GM12892 (cell line): ENCODE data around the gene LYPD6.

ENCODE experiments used
- DNase-seq: peaks from one replicate; pipeline ENCODE4 v3.0.0; 2011; ENCODE audit not compliant: insufficient read length
- FAIRE-seq: peaks from 2 replicates; lab custom pipeline; 2011; peaks lifted over from hg19 to GRCh38; lab: Jason Lieb, UNC
- POLR2A ChIP-seq: IDR thresholded peaks from 2 replicates; pipeline ENCODE4 v1.6.1; 2011; ENCODE audit warnings: low read depth, low read length, control low read depth
- POLR2AphosphoS5 ChIP-seq: IDR thresholded peaks from 2 replicates; pipeline ENCODE4 v1.6.1; 2011; ENCODE audit warnings: low read depth, low read length, control low read depth
- TAF1 ChIP-seq: IDR thresholded peaks from 2 replicates; pipeline ENCODE4 v1.6.1; 2011; ENCODE audit warnings: low read depth, mild to moderate bottlenecking, control low read depth, low read length, borderline replicate concordance

Gene LYPD6

DNA sequence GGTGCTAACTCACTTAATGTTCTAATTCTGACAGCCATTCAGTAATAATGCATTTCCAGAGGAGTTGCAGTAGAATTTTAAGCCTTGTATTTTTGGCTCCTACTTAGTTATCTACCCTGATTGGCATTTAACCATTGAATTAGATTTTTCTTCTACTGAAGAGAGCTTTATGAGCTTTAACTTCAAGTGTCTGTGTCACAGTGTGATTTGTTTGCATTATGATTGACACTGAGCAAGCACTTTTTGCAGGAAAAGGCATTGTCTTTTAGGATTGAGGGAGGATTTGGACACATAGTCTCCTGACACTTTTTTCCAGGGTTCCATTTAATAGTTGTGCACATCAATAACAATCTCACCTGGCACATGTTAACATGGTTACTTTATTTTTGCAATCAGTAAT lies 26.7 kb downstream of the LYPD6 start:
- TF ChIP-seq POLR2A (no peak), POLR2AphosphoS5 (no peak), TAF1 (no peak)
- no peak for FAIRE-seq
- no peak for DNase-seq

DNA sequence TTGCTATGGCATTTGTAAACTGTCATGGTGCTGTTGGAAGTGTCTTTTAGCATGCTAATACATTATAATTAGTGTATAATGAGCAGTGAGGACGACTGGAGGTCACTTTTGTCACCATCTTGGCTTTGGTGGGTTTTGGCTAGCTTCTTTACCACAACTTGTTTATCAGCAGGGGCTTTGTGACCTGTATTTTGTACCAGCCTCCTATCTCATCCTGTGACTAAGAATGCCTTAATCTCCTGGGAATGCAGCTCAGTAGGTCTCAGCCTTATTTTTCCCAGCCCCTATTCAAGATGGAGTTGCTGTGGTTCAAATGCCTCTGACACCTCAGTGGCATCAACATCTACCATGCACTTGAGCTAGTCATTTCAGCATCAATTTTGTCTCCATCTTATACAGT lies 29.7 kb downstream of the LYPD6 start:
- FAIRE-seq (no peak), DNase-seq (no peak)
- TF ChIP-seq POLR2A, result no peak
- no peak for TF ChIP-seq POLR2AphosphoS5
- TF ChIP-seq TAF1, result no peak

DNA sequence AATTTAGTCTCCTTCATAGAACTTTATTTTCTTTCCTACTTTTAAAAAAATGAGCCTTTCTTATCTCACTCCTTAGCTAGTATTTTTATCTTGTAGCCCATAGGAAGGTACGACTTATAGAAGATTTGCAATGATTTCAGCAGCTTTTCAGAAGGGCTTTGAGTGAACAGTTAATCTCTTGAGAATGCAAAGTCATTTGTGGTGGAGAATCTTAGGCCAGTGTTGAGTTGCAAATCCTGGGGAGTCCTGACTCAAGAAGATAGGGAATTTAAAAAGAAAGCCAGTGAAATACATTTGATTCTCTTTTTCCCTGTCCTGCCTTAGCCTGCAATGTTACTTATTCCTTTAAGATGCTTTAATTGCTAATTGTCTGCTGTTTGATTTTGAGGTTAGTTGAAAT lies 33.6 kb downstream of the LYPD6 start:
- FAIRE-seq (no peak), DNase-seq (no peak)
- TF ChIP-seq TAF1 (no peak), POLR2A (no peak), POLR2AphosphoS5 (no peak)

DNA sequence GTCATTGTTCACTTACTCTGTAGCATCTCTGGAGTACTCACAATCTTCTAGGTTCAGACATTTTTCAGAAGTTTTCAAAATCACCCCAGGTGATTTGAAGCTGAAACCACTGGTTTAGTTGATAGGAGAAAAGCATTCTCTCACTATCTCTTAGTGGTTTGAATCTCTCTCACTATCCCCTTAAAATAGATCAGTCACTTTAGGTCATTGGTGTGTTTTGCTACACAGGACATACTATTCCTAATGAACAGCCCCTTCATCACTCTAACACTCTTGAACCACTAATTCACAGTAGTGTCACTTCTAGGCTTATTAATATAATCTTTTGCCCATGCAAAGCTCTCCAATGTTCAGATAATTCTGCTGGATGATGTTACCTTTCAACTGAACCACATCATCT lies 34.5 kb downstream of the LYPD6 start:
- TF ChIP-seq TAF1 (no peak), POLR2AphosphoS5 (no peak), POLR2A (no peak)
- FAIRE-seq, result no peak
- no peak for DNase-seq

DNA sequence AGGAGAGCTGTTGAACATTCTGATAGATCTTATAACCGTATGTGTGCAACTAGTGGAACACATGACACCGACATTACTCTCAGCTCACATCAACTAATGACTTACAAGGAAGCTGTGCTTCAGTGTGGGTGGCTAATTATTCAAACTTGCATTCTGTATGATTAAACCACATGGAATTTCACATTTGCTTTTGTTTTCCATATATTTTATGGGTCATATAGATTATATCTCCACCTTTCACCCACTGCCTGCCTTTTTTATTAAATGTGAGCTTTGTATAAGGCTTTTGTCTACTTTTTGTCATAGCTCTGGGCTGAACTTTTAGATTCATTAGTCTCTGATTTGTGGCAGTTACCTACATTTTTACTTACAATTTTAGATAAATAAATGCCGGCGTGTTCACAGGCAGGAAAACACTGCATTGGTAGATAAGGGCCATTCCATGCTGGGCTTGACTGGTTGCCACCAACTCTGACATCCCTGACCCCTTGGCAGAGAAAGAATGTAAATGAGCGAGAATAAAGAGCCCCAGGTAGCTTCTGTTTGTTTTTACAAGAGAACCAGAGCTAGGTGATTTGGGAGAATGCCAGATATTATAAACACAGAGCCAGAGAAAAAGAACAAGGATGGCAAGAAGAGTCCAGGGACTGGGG lies 35.7 kb downstream of the LYPD6 start:
- FAIRE-seq (no peak), DNase-seq (no peak)
- TF ChIP-seq POLR2AphosphoS5 (no peak), TAF1 (no peak), POLR2A (no peak)

DNA sequence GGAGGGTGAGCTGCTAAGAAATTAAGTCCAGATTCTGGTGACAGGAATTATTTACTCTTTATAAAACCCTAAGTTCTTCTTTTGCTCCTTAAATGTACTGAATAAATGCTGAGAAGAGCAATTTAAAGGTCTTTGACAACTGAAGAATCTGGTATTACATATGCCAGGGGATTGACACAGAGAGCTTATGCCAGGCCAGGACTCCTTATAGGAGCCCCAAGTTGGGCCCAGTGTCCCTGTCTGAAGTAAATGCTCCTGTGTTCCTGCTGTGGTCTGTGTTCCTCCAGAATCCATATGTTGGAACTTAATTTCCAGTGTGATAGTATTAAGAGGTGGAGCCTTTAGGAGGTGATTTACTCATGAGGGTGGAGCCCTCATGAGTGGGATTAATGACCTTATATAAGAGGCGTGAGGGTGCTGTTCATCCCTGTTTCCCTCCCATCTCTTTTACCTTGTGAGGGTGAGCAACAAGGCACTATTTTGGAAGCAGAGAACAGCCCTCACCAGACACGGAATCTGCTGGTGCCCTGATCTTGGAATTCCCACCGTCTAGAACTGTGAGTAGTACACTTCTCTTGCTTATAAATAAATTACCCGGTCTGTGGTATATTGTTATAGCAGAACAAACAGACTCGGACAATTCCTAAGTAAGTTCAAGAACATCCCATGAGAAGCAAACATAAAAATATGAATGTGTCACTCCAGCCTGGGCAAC lies 39.8 kb downstream of the LYPD6 start:
- no peak for TF ChIP-seq POLR2AphosphoS5
- no peak for TF ChIP-seq POLR2A
- TF ChIP-seq TAF1, result no peak
- no peak for FAIRE-seq

DNA sequence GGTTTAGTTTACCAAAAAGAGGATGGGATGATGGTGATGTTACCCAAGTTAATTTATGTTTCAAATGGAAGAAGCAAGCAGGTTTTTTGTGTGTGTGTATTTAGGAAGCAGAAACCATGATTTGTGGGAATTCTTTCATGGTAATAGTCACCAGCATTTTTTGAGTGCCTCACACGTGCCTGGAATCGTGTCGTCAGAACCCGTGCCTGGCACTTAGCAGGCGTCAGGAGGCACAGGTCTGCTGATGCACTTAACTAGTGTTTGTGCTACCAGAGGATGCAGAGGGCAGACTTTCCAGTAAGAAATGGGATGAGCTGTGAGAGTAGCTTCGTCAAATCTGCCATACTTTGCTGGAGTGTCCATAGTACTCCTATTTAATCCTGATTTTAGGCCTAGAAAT lies 41.1 kb downstream of the LYPD6 start:
- FAIRE-seq, result no peak
- no peak for TF ChIP-seq TAF1
- TF ChIP-seq POLR2AphosphoS5, result no peak
- TF ChIP-seq POLR2A, result no peak

More for the DNA sequence above, 39.8 kb downstream of the LYPD6 start:
- no peak for DNase-seq

DNA sequence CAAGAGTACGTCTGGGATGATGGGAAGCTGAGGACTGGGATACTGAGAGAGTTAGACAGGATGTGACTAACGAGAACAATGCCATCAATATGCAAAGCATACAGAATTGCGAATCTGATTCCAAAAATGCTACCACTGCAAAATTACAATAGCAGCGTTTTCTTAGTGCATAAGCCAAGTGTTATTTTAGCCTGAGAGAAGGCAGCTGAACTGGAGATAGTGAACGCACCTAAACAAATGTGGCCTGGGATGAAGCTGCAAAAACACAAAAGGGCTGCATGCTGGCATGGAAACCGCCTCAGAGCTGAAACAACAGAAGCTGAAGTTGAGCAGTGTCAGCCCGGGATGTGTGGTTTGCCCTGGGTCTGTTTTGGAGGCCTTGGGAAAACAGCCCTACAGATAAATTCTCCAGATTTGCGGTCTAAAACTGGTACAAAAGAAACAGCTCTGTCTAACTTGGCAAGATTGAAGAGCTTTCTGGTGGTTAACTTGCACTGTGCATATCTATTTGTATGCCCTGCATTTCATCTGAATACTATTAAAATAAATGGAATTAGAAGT lies 45.5 kb downstream of the LYPD6 start:
- no peak for DNase-seq
- FAIRE-seq, result no peak
- no peak for TF ChIP-seq POLR2AphosphoS5
- TF ChIP-seq POLR2A, result no peak
- no peak for TF ChIP-seq TAF1

More for the DNA sequence above, 41.1 kb downstream of the LYPD6 start:
- DNase-seq, result no peak

DNA sequence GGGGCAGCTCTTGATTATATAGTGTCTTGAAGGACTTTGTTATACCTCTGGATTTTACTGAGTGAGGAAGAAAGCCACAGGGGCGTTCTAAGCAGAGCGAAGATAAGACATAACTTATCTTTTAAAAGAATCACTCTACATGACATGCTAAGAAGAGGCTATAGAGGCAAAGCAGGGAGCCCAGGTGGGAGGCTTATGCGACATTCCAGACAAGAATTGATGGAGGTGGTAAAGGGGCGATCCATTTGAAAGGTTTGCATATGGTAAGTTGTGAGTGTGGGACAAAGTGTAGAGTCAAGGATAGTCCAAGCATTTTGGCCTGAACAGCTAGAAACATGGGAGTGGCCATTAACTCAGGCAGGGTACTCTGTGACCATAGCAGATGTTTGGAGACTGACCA lies 49.8 kb downstream of the LYPD6 start:
- no peak for TF ChIP-seq TAF1
- TF ChIP-seq POLR2AphosphoS5, result no peak
- DNase-seq (no peak), FAIRE-seq (no peak)

DNA sequence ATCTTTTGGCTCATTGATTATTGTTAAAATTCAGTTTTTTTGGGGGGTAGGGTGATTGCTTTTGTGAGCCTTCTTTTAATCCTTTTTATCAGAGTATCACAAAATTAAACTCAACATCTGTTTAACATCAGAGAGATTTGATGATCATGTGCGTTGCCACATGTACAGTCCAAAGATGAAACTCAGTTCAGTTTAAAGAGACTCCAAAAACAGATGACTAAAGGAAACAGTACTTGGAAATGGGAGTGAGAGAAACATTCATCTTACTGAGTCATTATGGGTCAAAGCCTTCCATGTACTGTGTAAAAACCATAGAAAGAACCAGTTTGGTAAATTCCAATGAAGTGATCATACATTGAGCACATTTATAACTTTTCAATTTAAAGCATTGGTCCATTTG lies 53.0 kb downstream of the LYPD6 start:
- FAIRE-seq, result no peak
- no peak for DNase-seq
- TF ChIP-seq TAF1, result no peak
- no peak for TF ChIP-seq POLR2AphosphoS5
- TF ChIP-seq POLR2A, result no peak

DNA sequence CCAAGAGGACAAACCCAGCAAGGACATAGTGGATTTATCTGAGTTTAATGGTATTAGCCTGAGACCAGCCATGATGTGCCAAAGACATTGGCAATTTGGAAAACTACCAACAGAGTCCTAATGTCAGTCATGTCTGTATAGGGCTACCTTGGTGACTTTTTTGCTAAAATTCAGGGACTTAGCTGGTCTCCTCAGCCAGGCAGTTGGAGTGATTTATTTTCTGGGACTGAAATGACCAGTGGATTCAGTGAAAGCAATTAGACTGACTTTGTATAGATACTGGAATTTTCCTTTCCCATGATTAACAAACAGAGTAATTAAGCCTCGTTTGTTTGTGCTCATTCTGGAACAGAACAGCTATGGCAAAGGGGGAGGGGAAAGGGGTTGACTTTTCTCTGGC lies 55.0 kb downstream of the LYPD6 start:
- TF ChIP-seq POLR2A (no peak), POLR2AphosphoS5 (no peak), TAF1 (no peak)
- no peak for FAIRE-seq
- DNase-seq, result no peak

DNA sequence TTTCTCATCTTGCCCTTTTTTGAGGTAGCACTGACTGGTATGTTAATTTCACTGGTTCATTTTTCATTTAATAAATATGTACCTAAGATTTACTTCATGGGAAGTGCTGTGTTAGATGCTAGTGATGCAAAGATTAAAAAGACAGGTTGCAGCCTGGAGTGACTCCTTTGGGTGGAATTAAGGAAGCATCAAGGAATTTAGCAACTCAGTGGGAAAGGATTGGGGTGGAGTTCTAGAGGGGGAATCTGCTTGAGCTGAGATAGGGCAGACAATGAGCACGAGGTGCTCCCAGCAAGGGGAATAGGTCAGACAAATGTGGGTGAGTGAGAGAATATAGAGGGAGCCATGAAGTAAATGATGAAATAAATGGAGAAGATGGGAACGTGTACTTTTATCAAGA lies 57.0 kb downstream of the LYPD6 start:
- DNase-seq (no peak), FAIRE-seq (no peak)
- TF ChIP-seq POLR2A (no peak), TAF1 (no peak), POLR2AphosphoS5 (no peak)
